GM04503 (cell line): ENCODE measurements around the gene SCD5.

Experiments used
- DNase-seq: peaks from one replicate; pipeline ENCODE4 v3.0.0-alpha.2; 2012; ENCODE audit warnings: low read depth

Gene SCD5

GRCh38 chr4:82691431-82691830, 107.2 kb downstream of the SCD5 start:
- DNase-seq = no peak

GRCh38 chr4:82688091-82688795, 110.4 kb downstream of the SCD5 start:
- DNase-seq = no peak

- no peak for DNase-seq
Observed at GRCh38 chr4:82687531-82687930, 111.1 kb downstream of the SCD5 start.

GRCh38 chr4:82681754-82682153, 116.8 kb downstream of the SCD5 start:
- DNase-seq = no peak

- DNase-seq = no peak
Observed at GRCh38 chr4:82680834-82681233, 117.8 kb downstream of the SCD5 start.

GRCh38 chr4:82679531-82679930, 119.1 kb downstream of the SCD5 start:
- DNase-seq = no peak

GRCh38 chr4:82678051-82678450, 120.5 kb downstream of the SCD5 start:
- DNase-seq = no peak

- no peak for DNase-seq
Observed at GRCh38 chr4:82677327-82677726, 121.3 kb downstream of the SCD5 start.

GRCh38 chr4:82667761-82668480, 130.7 kb downstream of the SCD5 start:
- DNase-seq = no peak

- no peak for DNase-seq
Observed at GRCh38 chr4:82666970-82667665, 131.5 kb downstream of the SCD5 start.

- DNase-seq = no peak
Observed at GRCh38 chr4:82661181-82661992, 137.2 kb downstream of the SCD5 start.

GRCh38 chr4:82652062-82652461, 146.5 kb downstream of the SCD5 start:
- DNase-seq = no peak

- DNase-seq = no peak
Observed at GRCh38 chr4:82650868-82651267, 147.7 kb downstream of the SCD5 start.

GRCh38 chr4:82648356-82648755, 150.2 kb downstream of the SCD5 start:
- DNase-seq = no peak

GRCh38 chr4:82645936-82646565, 152.5 kb downstream of the SCD5 start:
- DNase-seq = no peak

GRCh38 chr4:82644734-82645126, 153.9 kb downstream of the SCD5 start:
- no peak for DNase-seq

- peak; percentile 50 for DNase-seq
Observed at GRCh38 chr4:82643994-82644733, 154.4 kb downstream of the SCD5 start.

- DNase-seq = no peak
Observed at GRCh38 chr4:82642331-82642730, 156.3 kb downstream of the SCD5 start.

GRCh38 chr4:82640540-82640939, 158.1 kb downstream of the SCD5 start:
- no peak for DNase-seq

GRCh38 chr4:82639971-82640370, 158.6 kb downstream of the SCD5 start:
- no peak for DNase-seq

GRCh38 chr4:82638479-82638878, 160.1 kb downstream of the SCD5 start:
- no peak for DNase-seq
